Testis (tissue), 2 donors: ENCODE results near the gene DNAAF1.
"Not testable (repeated sequence)": the region's sequence is repeated elsewhere in the genome, so short reads cannot be mapped to it uniquely, and the experiment has no call there.

ENCODE experiments used
- CTCF ChIP-seq, 3 experiments: fragments of 450-650 bp in 2 of 3; fragments of 200-600 bp in 1 of 3; sonication (generic) in 1 of 3; IDR thresholded peaks; one replicate each; pipeline ENCODE4 v1.5.1; 2016 to 2019; ENCODE audit warnings: antibody characterized with exemption in 3 of 3, mild to moderate bottlenecking in 2 of 3, moderate library complexity in 1 of 3
- POLR2A ChIP-seq: fragments of 450-650 bp; IDR thresholded peaks from one replicate; pipeline ENCODE4 v1.6.1; 2017; ENCODE audit warnings: antibody characterized with exemption, mild to moderate bottlenecking, moderate library complexity

- TF ChIP-seq CTCF (IDR thresholded peaks at IDR 0.05); POLR2A: not testable (repeated sequence)
These were observed 59.4 kb downstream of the DNAAF1 start for GRCh38 chr16:84204551-84204950.
